Measurements from ENCODE around the gene RSRC1.
"Not testable (repeated sequence)": the region's sequence is repeated elsewhere in the genome, so short reads cannot be mapped to it uniquely, and the experiment has no call there.

RSRC1 gene

DNA sequence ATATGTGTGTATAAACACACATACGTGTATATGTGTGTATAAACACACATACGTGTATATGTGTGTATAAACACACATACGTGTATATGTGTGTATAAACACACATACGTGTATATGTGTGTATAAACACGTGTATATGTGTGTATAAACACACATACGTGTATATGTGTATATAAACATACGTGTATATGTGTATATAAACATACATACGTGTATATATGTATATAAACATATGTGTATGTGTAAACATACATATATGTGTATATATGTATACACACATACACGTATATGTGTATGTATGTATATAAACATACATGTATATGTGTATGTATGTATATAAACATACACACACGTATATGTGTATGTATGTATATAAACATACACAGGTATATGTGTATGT lies 119.1 kb downstream of the RSRC1 start:
- DNase-seq (ENCODE audit: low read depth in 2 of 2), result not testable (repeated sequence)

GRCh38 chr3:158233791-158234190 lies 123.9 kb downstream of the RSRC1 start:
- DNase-seq (ENCODE audit: low read depth in 2 of 2), result no peak

DNA sequence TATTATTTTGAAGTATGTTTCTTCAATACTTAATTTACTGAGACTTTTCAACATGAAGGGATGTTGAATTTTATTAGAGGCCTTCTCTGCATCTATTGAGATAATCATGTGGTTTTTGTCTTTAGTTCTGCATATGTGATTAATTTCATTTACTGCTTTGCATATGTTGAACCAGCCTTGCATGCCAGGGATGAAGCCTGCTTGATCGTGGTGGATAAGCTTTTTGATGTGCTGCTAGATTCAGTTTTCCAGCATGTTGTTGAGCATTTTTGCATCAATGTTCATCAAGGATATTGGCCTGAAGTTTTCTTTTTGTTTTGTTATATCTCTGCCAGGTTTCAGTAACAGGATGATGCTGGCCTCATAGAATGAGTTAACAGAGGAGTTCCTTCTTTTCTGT lies 134.4 kb downstream of the RSRC1 start:
- DNase-seq (ENCODE audit: low read depth in 2 of 2), result no peak

- no peak for DNase-seq (ENCODE audit: low read depth in 2 of 2)
Observed at GRCh38 chr3:158247288-158247687, 137.4 kb downstream of the RSRC1 start.

DNA sequence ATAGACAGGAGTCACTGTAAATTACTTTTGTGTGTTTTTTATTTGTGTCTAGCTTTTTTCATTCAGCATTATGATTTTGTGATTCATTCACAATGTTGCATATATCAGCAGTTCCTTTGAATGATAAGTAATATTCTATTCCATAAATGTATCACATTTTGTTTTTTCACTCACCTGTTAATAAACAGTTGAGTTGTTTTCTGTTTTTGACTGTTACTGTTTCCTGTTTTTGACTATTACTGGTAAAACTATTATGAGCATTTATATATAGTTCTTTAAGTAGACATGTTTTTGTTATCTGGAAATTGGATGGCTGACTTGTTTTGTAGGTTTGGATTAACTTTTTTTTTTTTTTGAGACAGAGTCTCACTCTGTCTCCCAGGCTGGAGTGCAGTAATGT lies 138.4 kb downstream of the RSRC1 start:
- DNase-seq (ENCODE audit: low read depth in 2 of 2), result no peak

- no peak for DNase-seq (ENCODE audit: low read depth in 2 of 2)
Observed at GRCh38 chr3:158249183-158249582, 139.3 kb downstream of the RSRC1 start.

DNA sequence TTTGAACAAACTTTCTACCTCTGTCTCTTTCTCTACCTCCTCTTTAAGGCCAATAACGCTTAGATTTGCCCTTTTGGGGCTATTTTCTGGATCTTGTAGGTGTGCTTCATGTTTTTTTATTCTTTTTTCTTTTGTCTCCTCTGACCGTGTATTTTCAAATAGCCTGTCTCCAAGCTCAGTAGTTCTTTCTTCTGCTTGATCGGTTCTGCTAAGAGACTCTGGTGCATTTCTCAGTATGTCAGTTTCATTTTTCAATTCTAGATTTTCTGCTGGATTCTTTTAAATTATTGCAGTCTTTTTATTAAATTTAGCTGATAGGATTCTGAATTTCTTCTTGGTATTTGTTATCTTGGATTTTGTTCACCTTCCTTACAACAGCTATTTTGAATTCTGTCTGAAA lies 148.7 kb downstream of the RSRC1 start:
- no peak for DNase-seq (ENCODE audit: low read depth in 2 of 2)

DNA sequence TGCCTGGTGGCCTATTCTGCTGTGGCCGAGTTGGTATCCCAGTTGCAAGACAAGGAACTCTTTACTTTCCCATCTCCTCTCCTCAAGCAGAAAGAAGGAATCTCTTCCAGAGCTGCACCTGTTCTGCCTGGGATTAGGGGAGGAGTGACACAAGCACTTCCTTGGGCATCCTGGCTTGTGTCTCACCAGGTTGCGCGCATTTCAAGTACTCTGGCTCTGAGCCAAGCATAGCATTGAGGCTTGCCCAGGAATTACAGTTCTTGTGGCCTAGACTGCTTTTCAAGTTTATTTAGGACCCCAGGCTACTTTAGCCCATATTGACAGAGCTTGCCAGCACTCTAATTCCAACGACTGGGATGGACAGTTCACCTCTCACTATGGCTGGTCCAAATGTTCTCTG lies 150.5 kb downstream of the RSRC1 start:
- DNase-seq (ENCODE audit: low read depth in 2 of 2), result no peak

DNA sequence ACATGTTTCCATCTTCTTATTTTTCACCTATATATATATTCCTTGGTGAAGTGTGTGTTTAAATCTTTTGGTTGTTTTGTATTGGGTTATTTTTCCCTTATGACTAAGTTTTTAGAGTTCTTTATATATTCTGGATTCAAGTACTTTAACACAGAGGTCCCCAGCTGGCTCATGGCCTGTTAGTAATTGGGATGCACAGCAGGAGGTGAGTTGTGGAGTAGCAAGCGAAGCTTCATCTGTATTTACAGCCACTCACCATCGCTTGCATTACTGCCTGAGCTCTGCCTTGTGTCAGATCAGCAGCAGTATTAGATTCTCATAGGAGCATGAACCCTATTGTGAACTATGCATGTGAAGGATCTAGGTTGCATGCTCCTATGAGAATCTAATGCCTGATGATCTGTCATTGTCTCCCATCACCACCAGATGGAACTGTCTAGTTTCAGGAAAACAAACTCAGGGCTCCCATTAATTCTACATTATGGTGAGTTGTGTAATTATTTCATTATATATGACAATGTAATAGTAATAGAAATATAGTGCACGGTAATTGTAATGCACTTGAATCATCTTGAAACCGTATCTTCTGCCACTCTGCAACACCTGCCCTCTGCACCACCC lies 151.6 kb downstream of the RSRC1 start:
- no peak for DNase-seq (ENCODE audit: low read depth in 2 of 2)

DNA sequence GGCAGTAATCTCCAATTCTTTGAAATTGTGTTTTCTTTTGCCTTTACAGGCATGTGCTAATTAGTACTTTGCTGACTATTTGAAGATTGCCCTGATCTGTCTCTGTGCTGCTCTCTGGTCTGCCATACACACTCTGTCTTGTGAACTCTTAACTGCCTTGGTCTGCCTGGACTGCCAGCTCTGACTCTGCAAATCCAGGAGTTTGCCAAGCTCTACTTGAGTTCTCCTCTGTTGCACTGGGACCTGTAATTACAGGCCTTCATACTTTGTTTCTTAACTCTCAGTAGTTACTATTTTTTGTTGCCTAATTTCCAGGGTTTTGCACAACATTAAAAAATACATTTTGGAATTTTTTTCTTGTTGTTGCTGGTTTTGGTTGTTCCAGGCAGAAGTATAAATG lies 155.0 kb downstream of the RSRC1 start:
- DNase-seq (ENCODE audit: low read depth in 2 of 2), result no peak

- DNase-seq (ENCODE audit: low read depth in 2 of 2), result no peak
Observed at GRCh38 chr3:158267015-158267414, 157.1 kb downstream of the RSRC1 start.

GRCh38 chr3:158269942-158270341 lies 160.1 kb downstream of the RSRC1 start:
- no peak for DNase-seq (ENCODE audit: low read depth in 2 of 2)

DNA sequence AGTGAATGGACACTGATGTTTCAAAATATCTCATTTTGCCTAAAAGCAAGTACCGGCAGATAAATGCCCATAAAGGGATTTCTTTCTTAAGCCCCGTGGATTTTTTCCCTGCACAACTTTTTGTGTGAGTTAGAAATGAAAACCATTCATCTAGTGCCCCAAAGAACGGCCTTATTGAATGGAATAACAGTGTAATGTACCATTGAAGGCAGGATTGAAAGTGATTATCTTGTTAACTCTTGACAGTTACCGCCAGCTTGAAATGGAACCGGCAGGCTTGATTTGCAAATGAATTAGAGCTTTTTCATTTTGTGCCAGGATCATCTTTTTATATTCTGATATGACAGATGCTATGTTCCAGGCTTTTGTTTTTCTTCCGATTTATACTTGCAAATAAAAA lies 162.2 kb downstream of the RSRC1 start:
- no peak for DNase-seq (ENCODE audit: low read depth in 2 of 2)

GRCh38 chr3:158273656-158274055 lies 163.8 kb downstream of the RSRC1 start:
- no peak for DNase-seq (ENCODE audit: low read depth in 2 of 2)

- DNase-seq (ENCODE audit: low read depth in 2 of 2), result no peak
Observed at GRCh38 chr3:158278187-158278586, 168.3 kb downstream of the RSRC1 start.

- no peak for DNase-seq (ENCODE audit: low read depth in 2 of 2)
Observed at GRCh38 chr3:158279609-158280008, 169.7 kb downstream of the RSRC1 start.

- DNase-seq (ENCODE audit: low read depth in 2 of 2), result no peak
Observed at GRCh38 chr3:158295771-158296170, 185.9 kb downstream of the RSRC1 start.

GRCh38 chr3:158297940-158298339 lies 188.1 kb downstream of the RSRC1 start:
- DNase-seq (ENCODE audit: low read depth in 2 of 2), result no peak

- DNase-seq (ENCODE audit: low read depth in 2 of 2), result no peak
Observed at GRCh38 chr3:158308236-158308928, 198.5 kb downstream of the RSRC1 start.

GRCh38 chr3:158312560-158313141 lies 202.8 kb downstream of the RSRC1 start:
- no peak for DNase-seq (ENCODE audit: low read depth in 2 of 2)

GRCh38 chr3:158313338-158313927 lies 203.5 kb downstream of the RSRC1 start:
- DNase-seq (ENCODE audit: low read depth in 2 of 2), result no peak

GRCh38 chr3:158314426-158315357 lies 204.8 kb downstream of the RSRC1 start:
- no peak for DNase-seq (ENCODE audit: low read depth in 2 of 2)
